Activated CD4-positive, alpha-beta T cell treated with anti-CD3 and anti-CD28 coated beads, Interleukin-2, amount 50 U/mL, for 4 hours (primary cell): Measurements from ENCODE around the gene ALG12.
A peak's percentile ranks its signal among the peaks of the same experiment; 100 is the strongest.

ENCODE experiments used
- DNase-seq, 2 experiments: peaks; one replicate each; pipeline ENCODE4 v3.0.0-alpha.2; 2020

ALG12 gene

GRCh38 chr22:49945042-49945794, 27.0 kb upstream of the ALG12 start:
- DNase-seq, result peak in 1 of 2 experiments; percentile 21

- no peak for DNase-seq
Measured at GRCh38 chr22:49944399-49944891, 26.2 kb upstream of the ALG12 start.

- DNase-seq, result no peak
Measured at GRCh38 chr22:49943771-49944398, 25.6 kb upstream of the ALG12 start.

- DNase-seq, result no peak
Measured at GRCh38 chr22:49943405-49943765, 25.1 kb upstream of the ALG12 start.

- no peak for DNase-seq
Measured at GRCh38 chr22:49942565-49943404, 24.5 kb upstream of the ALG12 start.

GRCh38 chr22:49941507-49942316, 23.5 kb upstream of the ALG12 start:
- DNase-seq, result no peak

GRCh38 chr22:49938565-49939136, 20.4 kb upstream of the ALG12 start:
- DNase-seq, result no peak

- no peak for DNase-seq
Measured at GRCh38 chr22:49937758-49938564, 19.7 kb upstream of the ALG12 start.

- no peak for DNase-seq
Measured at GRCh38 chr22:49936973-49937757, 18.9 kb upstream of the ALG12 start.

GRCh38 chr22:49936018-49936972, 18.1 kb upstream of the ALG12 start:
- DNase-seq, result peak; percentile 97 to 98

- DNase-seq, result peak; percentile 52 to 65
Measured at GRCh38 chr22:49935561-49935960, 17.3 kb upstream of the ALG12 start.

- DNase-seq, result peak; percentile 92 to 94
Measured at GRCh38 chr22:49934891-49935557, 16.8 kb upstream of the ALG12 start.

GRCh38 chr22:49934160-49934890, 16.1 kb upstream of the ALG12 start:
- DNase-seq, result no peak

- DNase-seq, result no peak
Measured at GRCh38 chr22:49933236-49934159, 15.3 kb upstream of the ALG12 start.

GRCh38 chr22:49930596-49931412, 12.6 kb upstream of the ALG12 start:
- peak in 1 of 2 experiments; percentile 45 for DNase-seq
